TTC549 (cell line): Measurements from ENCODE around the gene TYRP1.
A peak's percentile ranks its signal among the peaks of the same experiment; 100 is the strongest.
"Not testable (repeated sequence)": the region's sequence is repeated elsewhere in the genome, so short reads cannot be mapped to it uniquely, and the experiment has no call there.

ENCODE experiments used
- FAIRE-seq: peaks from 2 replicates; lab custom pipeline; 2012; peaks lifted over from hg19 to GRCh38; lab: Jason Lieb, UNC

TYRP1 gene

GRCh38 chr9:12693141-12693540, at the start of gene TYRP1:
Gene TYRP1 (plus strand): TSS chr9:12693385. CDS start chr9:12693997, 612 bp downstream.
- peak; percentile 56 for FAIRE-seq

- no peak for FAIRE-seq
Measured at GRCh38 chr9:12643686-12644085, 49.5 kb upstream of the TYRP1 start.

- FAIRE-seq = peak; percentile 33
Measured at GRCh38 chr9:12648925-12649324, 44.3 kb upstream of the TYRP1 start.

- peak; percentile 23 for FAIRE-seq
Measured at GRCh38 chr9:12651125-12651524, 42.1 kb upstream of the TYRP1 start.

GRCh38 chr9:12652973-12653372, 40.2 kb upstream of the TYRP1 start:
- no peak for FAIRE-seq

GRCh38 chr9:12656803-12657202, 36.4 kb upstream of the TYRP1 start:
- no peak for FAIRE-seq

- no peak for FAIRE-seq
Measured at GRCh38 chr9:12657233-12657632, 36.0 kb upstream of the TYRP1 start.

- FAIRE-seq = no peak
Measured at GRCh38 chr9:12657998-12658397, 35.2 kb upstream of the TYRP1 start.

- no peak for FAIRE-seq
Measured at GRCh38 chr9:12658531-12659209, 34.5 kb upstream of the TYRP1 start.

- FAIRE-seq = no peak
Measured at GRCh38 chr9:12659220-12659619, 34.0 kb upstream of the TYRP1 start.

- FAIRE-seq = peak; percentile 96
Measured at GRCh38 chr9:12666813-12667212, 26.4 kb upstream of the TYRP1 start.

- no peak for FAIRE-seq
Measured at GRCh38 chr9:12667892-12668291, 25.3 kb upstream of the TYRP1 start.

- peak; percentile 9 for FAIRE-seq
Measured at GRCh38 chr9:12670006-12670405, 23.2 kb upstream of the TYRP1 start.

- peak; percentile 99 for FAIRE-seq
Measured at GRCh38 chr9:12674961-12675360, 18.2 kb upstream of the TYRP1 start.

- not testable (repeated sequence) for FAIRE-seq
Measured at GRCh38 chr9:12677462-12678126, 15.6 kb upstream of the TYRP1 start.

GRCh38 chr9:12680341-12680740, 12.8 kb upstream of the TYRP1 start:
- FAIRE-seq = peak; percentile 99

- no peak for FAIRE-seq
Measured at GRCh38 chr9:12680757-12681156, 12.4 kb upstream of the TYRP1 start.

- FAIRE-seq = no peak
Measured at GRCh38 chr9:12681620-12682019, 11.6 kb upstream of the TYRP1 start.

GRCh38 chr9:12684974-12685373, 8.2 kb upstream of the TYRP1 start:
- peak; percentile 99 for FAIRE-seq

- FAIRE-seq = peak; percentile 98
Measured at GRCh38 chr9:12689233-12689632, 4.0 kb upstream of the TYRP1 start.

- FAIRE-seq = no peak
Measured at GRCh38 chr9:12694013-12694412, 828 bp downstream of the TYRP1 start.

GRCh38 chr9:12695474-12695873, 2.3 kb downstream of the TYRP1 start:
- no peak for FAIRE-seq

GRCh38 chr9:12696931-12697622, 3.9 kb downstream of the TYRP1 start:
- no peak for FAIRE-seq
